CD4-positive, alpha-beta T cell (primary cell): ENCODE measurements around the gene ZNF689. TPM values are rescaled to one million over a fixed set of nuclear protein-coding genes. Genes with fewer than 3 reads are reported as not detected.

Source experiments
- ATAC-seq: fragments of 200-7000 bp; cut with Tn5 transposase; one replicate; pipeline ENCODE4 v1.10.0; 2022; ENCODE audit warnings: mild to moderate bottlenecking; ENCODE audit not compliant: poor library complexity
- CTCF ChIA-PET: fragments of 350-600 bp; sonication (Branson Sonifier 250); formaldehyde crosslinking; loops from one replicate; lab custom pipeline; 2021; ENCODE audit warnings: antibody characterized with exemption, inconsistent platforms; lab: Charles Lee
- POLR2A ChIA-PET: fragments of 350-600 bp; sonication (Branson Sonifier 250); formaldehyde crosslinking; loops from one replicate; lab custom pipeline; 2021; ENCODE audit warnings: antibody characterized with exemption, inconsistent platforms; lab: Charles Lee
- DNase-seq, 14 experiments: peaks; one replicate each; pipeline ENCODE4 v3.0.0-alpha.2; 2013 to 2020; ENCODE audit warnings: mixed read lengths in 2 of 14
- H3K27ac ChIP-seq, 2 donors: one replicate each; pipeline versions ENCODE4 v1.5.1 to v1.7.0; 2013; ENCODE audit warnings: low read length in 2 of 2, low read depth in 1 of 2, mild to moderate bottlenecking in 1 of 2
- H3K27me3 ChIP-seq, 2 experiments: 1 replicate in 1 of 2; 2 replicates in 1 of 2; pipeline versions ENCODE4 v1.6.1 to v1.7.0; 2013; ENCODE audit warnings: low read length in 2 of 2, control low read depth in 1 of 2, mild to moderate bottlenecking in 1 of 2, moderate library complexity in 1 of 2; ENCODE audit not compliant: insufficient read depth in 2 of 2, control insufficient read depth in 1 of 2
- H3K36me3 ChIP-seq: one replicate; pipeline ENCODE4 v1.6.1; 2013; ENCODE audit warnings: low read length, control low read depth; ENCODE audit not compliant: insufficient read depth
- H3K4me1 ChIP-seq: one replicate; pipeline ENCODE4 v1.6.1; 2013; ENCODE audit warnings: low read length, control low read depth; ENCODE audit not compliant: insufficient read depth
- H3K4me3 ChIP-seq: one replicate; pipeline ENCODE4 v1.5.1; 2013; ENCODE audit warnings: mild to moderate bottlenecking, low read length, moderate library complexity
- H3K9me3 ChIP-seq, 2 experiments: 1 replicate in 1 of 2; 2 replicates in 1 of 2; pipeline versions ENCODE4 v1.6.1 to v1.7.0; 2013; ENCODE audit warnings: low read length in 2 of 2, mild to moderate bottlenecking in 2 of 2, control low read depth in 1 of 2, moderate library complexity in 1 of 2; ENCODE audit not compliant: control insufficient read depth in 1 of 2, insufficient read depth in 1 of 2
- H3K27ac Mint-ChIP-seq: one replicate; pipeline ENCODE4 v1.8.0; 2020; ENCODE audit warnings: mixed read lengths
- H3K27me3 Mint-ChIP-seq: one replicate; pipeline ENCODE4 v1.8.0; 2021; ENCODE audit warnings: mixed read lengths
- H3K36me3 Mint-ChIP-seq: one replicate; pipeline ENCODE4 v1.8.0; 2021; ENCODE audit warnings: low read depth, mixed read lengths
- H3K4me1 Mint-ChIP-seq: one replicate; pipeline ENCODE4 v1.8.0; 2021; ENCODE audit warnings: low read depth, mixed read lengths
- H3K4me3 Mint-ChIP-seq: one replicate; pipeline ENCODE4 v1.8.0; 2020; ENCODE audit warnings: mild to moderate bottlenecking, mixed read lengths
- H3K9me3 Mint-ChIP-seq: one replicate; pipeline ENCODE4 v1.8.0; 2020; ENCODE audit warnings: mixed read lengths
- intact Hi-C, 2 experiments: fragments of 100-400 bp; cut with DNase I in 1 of 2; cut with micrococcal nuclease in 1 of 2; formaldehyde crosslinking; loops; one replicate each; pipeline versions ENCODE4 v1.15.1 to v1.9.0; 2023 to 2025; cut with DNase I, micrococcal nuclease
- total RNA-seq, 174 experiments: library from RNA in 2 of 174; stranded (reverse) in 2 of 174; gene quantifications; one replicate each; pipeline ENCODE4 v1.2.3 and lab custom pipeline; 2021 to 2026
- TF ChIP-seq, protein P1 (sequence below): fragments of 200-600 bp; IDR thresholded peaks from one replicate; pipeline ENCODE4 v1.8.0; 2022; ENCODE audit warnings: antibody characterized with exemption, mild to moderate bottlenecking

Gene ZNF689
- total RNA-seq, 2 experiments from 2014 or later, result 15.3 to 15.7 TPM

GRCh38 chr16:30556125-30556473 lies 54.1 kb downstream of the ZNF689 start:
- H3K4me1 ChIP-seq, result peaks cover 78% of the 10 kb centered on the region
- H3K9me3 ChIP-seq, result no peaks in the 10 kb centered on the region
- no peak overlapping the region for H3K4me3 ChIP-seq
- CTCF ChIA-PET, result no interaction called here
- ATAC-seq (no peak), DNase-seq (peak in 1 of 14 experiments; percentile 21)
- Mint-ChIP-seq H3K4me1 (peaks cover 57% of the 10 kb centered on the region), H3K9me3 (no peaks in the 10 kb centered on the region), H3K4me3 (peak overlapping the region; percentile 79), H3K36me3 (peaks cover 44% of the 10 kb centered on the region), H3K27me3 (no peaks in the 10 kb centered on the region), H3K27ac (peak overlapping the region; percentile 94)
- no peak overlapping the region for H3K27ac ChIP-seq
- no peaks in the 10 kb centered on the region for H3K27me3 ChIP-seq
- TF ChIP-seq, protein P1, sequence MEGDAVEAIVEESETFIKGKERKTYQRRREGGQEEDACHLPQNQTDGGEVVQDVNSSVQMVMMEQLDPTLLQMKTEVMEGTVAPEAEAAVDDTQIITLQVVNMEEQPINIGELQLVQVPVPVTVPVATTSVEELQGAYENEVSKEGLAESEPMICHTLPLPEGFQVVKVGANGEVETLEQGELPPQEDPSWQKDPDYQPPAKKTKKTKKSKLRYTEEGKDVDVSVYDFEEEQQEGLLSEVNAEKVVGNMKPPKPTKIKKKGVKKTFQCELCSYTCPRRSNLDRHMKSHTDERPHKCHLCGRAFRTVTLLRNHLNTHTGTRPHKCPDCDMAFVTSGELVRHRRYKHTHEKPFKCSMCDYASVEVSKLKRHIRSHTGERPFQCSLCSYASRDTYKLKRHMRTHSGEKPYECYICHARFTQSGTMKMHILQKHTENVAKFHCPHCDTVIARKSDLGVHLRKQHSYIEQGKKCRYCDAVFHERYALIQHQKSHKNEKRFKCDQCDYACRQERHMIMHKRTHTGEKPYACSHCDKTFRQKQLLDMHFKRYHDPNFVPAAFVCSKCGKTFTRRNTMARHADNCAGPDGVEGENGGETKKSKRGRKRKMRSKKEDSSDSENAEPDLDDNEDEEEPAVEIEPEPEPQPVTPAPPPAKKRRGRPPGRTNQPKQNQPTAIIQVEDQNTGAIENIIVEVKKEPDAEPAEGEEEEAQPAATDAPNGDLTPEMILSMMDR, result no peak
- POLR2A ChIA-PET, result interaction anchor here (1.6 to 4.3 kb wide), 4 partner anchors 15 to 138 kb away, joined by 11 to 152 read pairs (median 71); partner anchors contain the start of genes ZNF688, ZNF747 and ZNF785
- intact Hi-C loops, result loop anchor here in 1 of 2 experiments (5.0 kb wide), 5 partner anchors 41 to 199 kb away; partner anchors contain the start of genes CD2BP2, DCTPP1 and SEPHS2
- peaks cover 35% of the 10 kb centered on the region for H3K36me3 ChIP-seq

DNA sequence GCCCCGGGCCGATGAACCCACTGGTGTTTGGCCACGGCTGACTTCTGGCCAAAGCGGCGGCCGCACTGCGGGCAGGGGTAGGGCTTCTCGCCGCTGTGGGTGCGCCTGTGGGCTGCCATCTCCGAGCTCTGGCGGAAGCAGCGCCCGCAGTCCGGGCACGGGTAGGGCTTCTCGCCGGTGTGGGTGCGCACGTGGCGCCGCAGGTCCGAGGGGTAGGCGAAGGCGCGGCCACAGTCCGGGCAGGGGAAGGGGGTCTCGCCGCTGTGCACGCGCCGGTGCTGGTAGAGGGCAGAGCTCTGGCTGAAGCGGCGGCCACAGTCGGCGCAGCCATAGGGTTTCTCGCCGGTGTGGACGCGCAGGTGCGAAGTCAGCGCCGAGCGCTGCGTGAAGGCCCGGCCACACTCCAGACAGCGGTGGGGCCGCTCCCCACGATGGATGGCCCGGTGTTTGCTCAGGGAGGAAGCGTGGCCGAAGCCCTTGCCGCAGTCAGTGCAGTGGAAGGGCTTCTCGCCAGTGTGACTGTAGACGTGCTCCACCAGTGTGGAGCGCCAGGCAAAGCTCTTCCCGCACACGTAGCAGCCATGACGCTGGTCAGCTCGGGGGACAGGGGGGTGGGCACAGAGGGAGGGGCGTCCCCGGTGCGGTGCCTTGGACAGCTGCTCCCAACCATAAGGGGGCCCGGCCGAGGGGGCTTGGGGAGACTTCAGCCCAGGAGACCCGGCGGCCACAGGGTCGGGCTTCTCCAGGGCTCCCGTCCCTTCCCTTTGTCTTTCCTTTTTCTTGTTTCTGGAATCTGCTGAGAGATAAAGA lies 54.7 kb downstream of the ZNF689 start:
- H3K27ac ChIP-seq, result no peak overlapping the region
- no peak for DNase-seq
- no peaks in the 10 kb centered on the region for H3K9me3 ChIP-seq
- H3K27me3 ChIP-seq, result no peaks in the 10 kb centered on the region
- peaks cover 55% of the 10 kb centered on the region for H3K4me1 Mint-ChIP-seq
- peaks cover 80% of the 10 kb centered on the region for H3K4me1 ChIP-seq
- TF ChIP-seq, protein P1, result no peak
- no peak overlapping the region for H3K4me3 ChIP-seq
- no peaks in the 10 kb centered on the region for H3K27me3 Mint-ChIP-seq
- intact Hi-C loops, result loop anchor here in 1 of 2 experiments (5.0 kb wide), 5 partner anchors 42 to 198 kb away; partner anchors contain the start of genes CD2BP2, DCTPP1 and SEPHS2
- no peaks in the 10 kb centered on the region for H3K9me3 Mint-ChIP-seq
- peaks cover 44% of the 10 kb centered on the region for H3K36me3 Mint-ChIP-seq
- ChIA-PET POLR2A (interaction anchor here (1.2 to 4.3 kb wide), 3 partner anchors 16 to 25 kb away, joined by 3 to 152 read pairs (median 3); partner anchors contain the start of genes ZNF688 and ZNF747), CTCF (no interaction called here)
- H3K36me3 ChIP-seq, result peaks cover 35% of the 10 kb centered on the region
- H3K27ac Mint-ChIP-seq, result peak overlapping the region; percentile 94
- no peak for ATAC-seq
- H3K4me3 Mint-ChIP-seq, result peak overlapping the region; percentile 79

DNA sequence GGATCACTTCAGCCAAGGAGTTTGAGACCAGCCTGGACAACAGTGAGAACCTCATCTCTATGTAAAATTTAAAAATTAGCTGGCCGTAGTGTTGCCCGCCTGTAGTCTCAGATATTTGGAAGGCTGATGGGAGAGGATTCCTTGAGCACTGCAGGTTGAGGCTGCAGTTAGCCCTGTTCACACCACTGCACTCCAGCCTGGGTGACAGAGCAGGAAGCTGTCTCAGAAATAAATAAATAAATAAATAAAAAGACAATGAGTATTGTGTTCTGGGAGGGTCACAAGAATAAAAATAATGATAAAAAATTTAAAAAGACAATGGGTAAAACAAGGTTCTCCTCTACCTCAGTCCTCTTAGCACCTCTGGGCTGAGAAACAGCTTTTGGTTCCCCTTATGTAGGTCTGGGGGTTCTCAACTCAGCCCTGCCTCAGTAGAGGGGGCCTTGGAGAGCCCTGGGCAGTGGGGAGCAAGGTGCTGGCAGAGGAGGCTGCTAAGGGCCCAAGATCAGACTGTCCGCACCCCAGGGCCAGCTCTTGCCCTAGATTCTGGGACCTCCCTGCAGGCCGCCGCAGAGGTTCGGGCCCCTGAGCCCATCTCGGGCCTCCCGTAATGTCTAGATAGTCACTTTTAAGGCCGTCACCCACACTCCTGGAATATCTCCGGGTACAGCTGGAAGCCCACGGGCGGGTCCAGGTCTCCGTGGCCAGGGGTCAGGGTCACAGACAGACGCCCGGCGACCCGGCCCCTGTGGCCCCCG lies 55.5 kb downstream of the ZNF689 start:
- no peak overlapping the region for H3K4me3 ChIP-seq
- peaks cover 35% of the 10 kb centered on the region for H3K36me3 ChIP-seq
- Mint-ChIP-seq H3K4me1 (peaks cover 55% of the 10 kb centered on the region), H3K36me3 (peaks cover 44% of the 10 kb centered on the region), H3K27ac (peak overlapping the region; percentile 89), H3K27me3 (no peaks in the 10 kb centered on the region), H3K9me3 (no peaks in the 10 kb centered on the region), H3K4me3 (peak overlapping the region; percentile 48)
- no peaks in the 10 kb centered on the region for H3K9me3 ChIP-seq
- ChIA-PET CTCF (interaction anchor here (1.1 to 5.8 kb wide), 2 partner anchors 20 to 44 kb away, joined by 4 to 40 read pairs; partner anchors contain the start of gene ZNF747), POLR2A (interaction anchor here (0.8 to 2.7 kb wide), 4 partner anchors 17 to 96 kb away, joined by 3 to 12 read pairs (median 3); partner anchors contain the start of genes ZNF688 and ZNF747)
- no peaks in the 10 kb centered on the region for H3K27me3 ChIP-seq
- ATAC-seq (no peak), DNase-seq (no peak)
- TF ChIP-seq, protein P1, result no peak
- peaks cover 80% of the 10 kb centered on the region for H3K4me1 ChIP-seq
- intact Hi-C loops, result loop anchor here in 1 of 2 experiments (5.0 kb wide), 5 partner anchors 43 to 197 kb away; partner anchors contain the start of genes CD2BP2, DCTPP1 and SEPHS2
- H3K27ac ChIP-seq, result no peak overlapping the region
